Lower lobe of right lung (tissue), 2 donors: ENCODE measurements around the gene LRRC8C. TPM values are rescaled to one million over a fixed set of nuclear protein-coding genes. Genes with fewer than 3 reads are reported as not detected.
A peak's percentile ranks its signal among the peaks of the same experiment; 100 is the strongest.

ENCODE experiments used
- ATAC-seq, 2 donors: fragments of 200-7000 bp; cut with Tn5 transposase; one replicate each; pipeline ENCODE4 v1.9.1; 2020 to 2022; ENCODE audit warnings: mild to moderate bottlenecking in 2 of 2, moderate library complexity in 2 of 2
- DNase-seq: peaks from one replicate; pipeline ENCODE4 v3.0.0-alpha.2; 2020
- H3K27ac ChIP-seq: fragments of 200-600 bp; one replicate; pipeline ENCODE4 v1.8.0; 2022
- H3K27me3 ChIP-seq: fragments of 200-600 bp; one replicate; pipeline ENCODE4 v1.8.0; 2022; ENCODE audit warnings: low read depth
- H3K36me3 ChIP-seq: fragments of 200-600 bp; one replicate; pipeline ENCODE4 v1.8.0; 2022; ENCODE audit warnings: mild to moderate bottlenecking
- H3K4me1 ChIP-seq: fragments of 200-600 bp; one replicate; pipeline ENCODE4 v1.8.0; 2022
- H3K4me3 ChIP-seq: fragments of 200-600 bp; one replicate; pipeline ENCODE4 v1.8.0; 2022; ENCODE audit warnings: mild to moderate bottlenecking
- H3K9me3 ChIP-seq: fragments of 200-600 bp; one replicate; pipeline ENCODE4 v1.8.0; 2022
- CTCF ChIP-seq: fragments of 200-600 bp; IDR thresholded peaks from one replicate; pipeline ENCODE4 v1.8.0; 2022; ENCODE audit warnings: antibody characterized with exemption, mild to moderate bottlenecking
- intact Hi-C: fragments of 100-400 bp; cut with DNase I; formaldehyde crosslinking; loops from one replicate; pipeline ENCODE4 v1.11.0; 2022
- total RNA-seq: library from RNA; stranded (reverse); fragmentation: NEBNext Ultra II Directional; extraction: Animal tissue kit (Norgen Biotek cat#: 25700); gene quantifications from one replicate; pipeline ENCODE4 v1.2.1, GENCODE V29; 2021
- donor health status: DM: no; HTN: yes; CAD: no; lungs with severe emphysema.

Gene LRRC8C
- total RNA-seq, 1 donor from 2014 or later = 13.0 TPM

- peak in 1 of 2 donors; percentile 37 for ATAC-seq
- no peaks in the 10 kb centered on the region for H3K36me3 ChIP-seq
- DNase-seq = no peak
- no peak for TF ChIP-seq CTCF
- H3K9me3 ChIP-seq = no peaks in the 10 kb centered on the region
- H3K4me3 ChIP-seq = no peak overlapping the region
- no peaks in the 10 kb centered on the region for H3K27me3 ChIP-seq
- H3K27ac ChIP-seq = peak overlapping the region; percentile 33
- H3K4me1 ChIP-seq = peaks cover 16% of the 10 kb centered on the region
- intact Hi-C loops = no loop called here
Observed at GRCh38 chr1:89608319-89608983, 24.5 kb upstream of the LRRC8C start.

GRCh38 chr1:89608984-89609725, 23.8 kb upstream of the LRRC8C start:
- DNase-seq = no peak
- no peak for TF ChIP-seq CTCF

GRCh38 chr1:89609781-89610456, 23.0 kb upstream of the LRRC8C start:
- Histone ChIP-seq H3K9me3 (no peaks in the 10 kb centered on the region), H3K27me3 (no peaks in the 10 kb centered on the region), H3K27ac (peak overlapping the region; percentile 33), H3K4me1 (peaks cover 16% of the 10 kb centered on the region), H3K36me3 (no peaks in the 10 kb centered on the region), H3K4me3 (no peak overlapping the region)
- TF ChIP-seq CTCF = no peak
- peak; percentile 8 to 16 for ATAC-seq
- intact Hi-C loops = no loop called here
- no peak for DNase-seq

More at GRCh38 chr1:89608984-89609725, 23.8 kb upstream of the LRRC8C start:
- no peak overlapping the region for H3K4me3 ChIP-seq
- no peaks in the 10 kb centered on the region for H3K9me3 ChIP-seq
- no peaks in the 10 kb centered on the region for H3K36me3 ChIP-seq
- intact Hi-C loops = no loop called here
- peak overlapping the region; percentile 33 for H3K27ac ChIP-seq
- H3K27me3 ChIP-seq = no peaks in the 10 kb centered on the region
- H3K4me1 ChIP-seq = peaks cover 16% of the 10 kb centered on the region
- peak in 1 of 2 donors; percentile 14 for ATAC-seq

GRCh38 chr1:89610457-89611011, 22.4 kb upstream of the LRRC8C start:
- peak; percentile 26 to 34 for ATAC-seq
- H3K4me3 ChIP-seq = no peak overlapping the region
- intact Hi-C loops = no loop called here

More at GRCh38 chr1:89610457-89611011, 22.4 kb upstream of the LRRC8C start:
- Histone ChIP-seq H3K36me3 (no peaks in the 10 kb centered on the region), H3K27me3 (no peaks in the 10 kb centered on the region), H3K4me1 (peaks cover 16% of the 10 kb centered on the region), H3K9me3 (no peaks in the 10 kb centered on the region), H3K27ac (peak overlapping the region; percentile 33)
- no peak for TF ChIP-seq CTCF
- no peak for DNase-seq
